Ishikawa (cell line): ENCODE measurements around the gene HS3ST4.

ENCODE experiments used
- CEBPB ChIP-seq: IDR thresholded peaks from 2 replicates; pipeline ENCODE4 v1.6.1; 2012
- FOXM1 ChIP-seq: IDR thresholded peaks from 2 replicates; pipeline ENCODE4 v1.6.1; 2012; ENCODE audit warnings: low read depth, borderline replicate concordance
- ZBTB7A ChIP-seq: IDR thresholded peaks from 2 replicates; pipeline ENCODE4 v1.6.1; 2012; ENCODE audit warnings: low read depth
- TF ChIP-seq, protein P1 (sequence below): IDR thresholded peaks from 2 replicates; pipeline ENCODE4 v1.6.1; 2012

DNA sequence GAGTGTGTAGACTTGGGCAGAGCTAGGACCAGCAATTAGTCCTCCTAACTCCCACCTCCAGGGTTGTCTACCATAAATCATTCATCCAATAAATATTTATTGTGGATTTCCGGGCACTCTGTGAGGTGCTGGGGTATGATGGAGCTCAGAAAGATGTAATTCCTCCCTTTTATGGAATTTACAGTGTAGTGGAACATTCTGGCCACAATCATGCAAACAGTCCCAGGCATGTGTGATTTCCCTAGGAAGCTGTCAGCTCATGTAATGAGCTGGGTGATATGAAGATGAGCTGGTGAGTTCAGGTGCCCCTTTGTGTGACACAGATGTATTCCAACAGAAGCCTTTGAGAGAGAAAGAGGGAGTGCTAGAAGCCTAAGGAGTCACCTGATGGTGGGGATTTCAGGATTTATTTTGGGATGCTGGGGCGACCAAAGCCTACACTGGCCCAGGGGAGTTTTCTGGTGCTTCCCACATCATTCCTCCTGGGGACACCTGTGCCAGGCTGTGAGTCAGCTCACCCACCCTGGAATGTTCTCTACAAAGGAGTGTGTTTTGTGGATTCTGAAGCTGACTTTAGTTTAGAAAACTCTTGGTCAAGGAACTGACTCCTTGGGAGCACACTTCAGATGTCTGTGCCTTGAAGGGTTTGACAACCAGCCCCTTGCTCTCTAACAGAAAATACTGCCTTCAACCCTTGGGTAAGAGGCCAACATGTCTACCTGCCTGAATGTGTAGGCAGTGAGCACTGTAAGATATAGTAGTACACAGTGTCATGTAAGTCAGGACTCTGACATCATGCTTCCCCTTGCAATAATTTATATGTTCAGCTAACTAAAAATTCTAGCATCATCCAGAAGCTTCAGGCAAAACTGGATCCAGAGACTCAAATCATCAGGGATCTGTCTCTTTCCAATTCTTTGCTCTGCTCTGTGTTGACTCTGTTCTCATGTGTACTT is 42.9 kb downstream of the HS3ST4 start:
- TF ChIP-seq ZBTB7A (no peak), FOXM1 (no peak), CEBPB (no peak)
- TF ChIP-seq, protein P1, sequence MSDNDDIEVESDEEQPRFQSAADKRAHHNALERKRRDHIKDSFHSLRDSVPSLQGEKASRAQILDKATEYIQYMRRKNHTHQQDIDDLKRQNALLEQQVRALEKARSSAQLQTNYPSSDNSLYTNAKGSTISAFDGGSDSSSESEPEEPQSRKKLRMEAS = no peak
